Measurements from ENCODE around the gene DNAH17. TPM values are rescaled to one million over a fixed set of nuclear protein-coding genes. Genes with fewer than 3 reads are reported as not detected.

The DNAH17 gene
- total and polyA plus RNA-seq, 2 of the 13 experiments (the other 11 are each of a cell fraction or from before 2014, with no cell fraction given), result 0.86 to 1.6 TPM

- Histone ChIP-seq H3K36me3 (replicated peaks in 1 of 2; ENCODE audit: control insufficient read depth in 1 of 2, insufficient read depth in 2 of 2, low read length in 2 of 2) (peaks cover 3 to 10% of the 10 kb centered on the region in 2 experiments; a peak in 4 of 5 replicates), H3K9me3 (ENCODE audit: low read length) (no peaks in the 10 kb centered on the region), H3K4me3 (replicated peaks in 1 of 3; ENCODE audit: insufficient read depth in 1 of 3, low read depth in 2 of 3, low read length in 3 of 3) (no peak overlapping the region), H2AFZ (ENCODE audit: low read length) (no peak overlapping the region), H3K27me3 (ENCODE audit: control insufficient read depth in 1 of 2, insufficient read depth in 2 of 2, low read length in 2 of 2) (peaks cover 0 to 8% of the 10 kb centered on the region in 2 experiments; a peak in 2 of 5 replicates), H3K27ac (ENCODE audit: extremely low read length, insufficient read depth, low read length) (no peak overlapping the region), H4K20me1 (ENCODE audit: insufficient read depth, low read length) (no peaks in the 10 kb centered on the region), H3K4me2 (ENCODE audit: low read depth, low read length) (no peak overlapping the region), H3K9ac (ENCODE audit: insufficient read depth, low read depth, low read length) (no peak overlapping the region), H3K4me1 (ENCODE audit: insufficient read depth, low read length) (peaks cover 32% of the 10 kb centered on the region), H3K79me2 (ENCODE audit: insufficient read depth, low read length) (no peaks in the 10 kb centered on the region)
- ATAC-seq (no peak), FAIRE-seq (no peak), DNase-seq (ENCODE audit: low spot score) (no peak)
- intact Hi-C loops (cut with micrococcal nuclease; ENCODE audit: unreplicated experiment), result no loop called here
- CTCF ChIA-PET (ENCODE audit: low intra/inter-chr PET ratio, low total read pairs), result no interaction called here
- BruUV-seq (replicated peaks), result no TSS peak
- POLR2A ChIA-PET, result no interaction called here
- TF ChIP-seq ZNF121 (CRISPR knock-in tag; IDR thresholded peaks at IDR 0.05) (peak; percentile 81), ATF7 (IDR thresholded peaks at IDR 0.05) (0 out of 2 replicates have a peak, but pooled peaks have one; percentile 39), ATF7 (CRISPR knock-in tag; IDR thresholded peaks at IDR 0.05) (no peak), ZNF644 (CRISPR knock-in tag; IDR thresholded peaks at IDR 0.05; ENCODE audit: low read depth) (no peak), ZBTB38 (CRISPR knock-in tag; IDR thresholded peaks at IDR 0.05) (0 out of 2 replicates have a peak, but pooled peaks have one; percentile 19), PBX2 (CRISPR knock-in tag; IDR thresholded peaks at IDR 0.05) (0 out of 2 replicates have a peak, but pooled peaks have one; percentile 26), ZNF770 (CRISPR knock-in tag; IDR thresholded peaks at IDR 0.05) (0 out of 2 replicates have a peak, but pooled peaks have one; percentile 50), DRAP1 (CRISPR knock-in tag; IDR thresholded peaks at IDR 0.05) (no peak)
- WGBS (ENCODE audit: low lambda C conversion rate), result 83% methylated on average over 20 of the region's 20 CpGs
- in situ Hi-C loops (cut with HindIII; ENCODE audit: extremely low pct_ligation_motif_present, low pct_unique_long_range_greater_than_20kb), result no loop called here
Measured at GRCh38 chr17:78430892-78431691, 146.1 kb downstream of the DNAH17 start.

Measured in HepG2 (cell line).